ENCODE results near the gene PSMD2. TPM values are rescaled to one million over a fixed set of nuclear protein-coding genes. Genes with fewer than 3 reads are reported as not detected.

The PSMD2 gene
- total RNA-seq, 1 experiment from 2014 or later = 536 TPM

- TF ChIP-seq SIN3A (IDR thresholded peaks at IDR 0.05; ENCODE audit: borderline replicate concordance, insufficient read depth, low read depth, low read length) (no peak), POLR2AphosphoS5 (IDR thresholded peaks at IDR 0.05; ENCODE audit: low read depth, low read length) (no peak), TCF7L2 (IDR thresholded peaks at IDR 0.05; ENCODE audit: low read depth, low read length) (no peak), REST (IDR thresholded peaks at IDR 0.05; ENCODE audit: insufficient read depth in 1 of 2, low read depth in 2 of 2, low read length in 1 of 2) (no peak), CTCF (IDR thresholded peaks at IDR 0.05) (no peak)
- Histone ChIP-seq H3K36me3 (ENCODE audit: control insufficient read depth, insufficient read depth, low read length) (no peaks in the 10 kb centered on the region; the same call in 1 of the 2 replicates), H3K9me3 (ENCODE audit: control insufficient read depth, insufficient read depth, low read depth, low read length) (no peaks in the 10 kb centered on the region), H3K4me3 (ENCODE audit: low read depth in 2 of 2, low read length in 2 of 2) (no peak overlapping the region), H3K4me1 (ENCODE audit: control insufficient read depth, insufficient read depth, low read length) (peaks cover 6% of the 10 kb centered on the region; the same call in 1 of the 2 replicates), H3K27ac (ENCODE audit: low read length) (no peak overlapping the region), H3K27me3 (ENCODE audit: control insufficient read depth, insufficient read depth, low read length) (no peaks in the 10 kb centered on the region)
- ATAC-seq (no peak), DNase-seq (ENCODE audit: low read depth, low spot score) (no peak)
- intact Hi-C loops (cut with micrococcal nuclease; ENCODE audit: unreplicated experiment) (no loop called here), in situ Hi-C loops (cut with HindIII; ENCODE audit: low pct_unique_long_range_greater_than_20kb, low sequenced_read_pairs) (no loop called here)
- CTCF ChIA-PET = no interaction called here
- POLR2A ChIA-PET = no interaction called here
- no TSS peak for BruUV-seq (replicated peaks)
Measured at GRCh38 chr3:184349563-184350470, 50.8 kb downstream of the PSMD2 start.

- ATAC-seq (no peak), DNase-seq (ENCODE audit: low read depth, low spot score) (no peak)
- Histone ChIP-seq H3K9me3 (ENCODE audit: control insufficient read depth, insufficient read depth, low read depth, low read length) (no peaks in the 10 kb centered on the region), H3K27me3 (ENCODE audit: control insufficient read depth, insufficient read depth, low read length) (no peaks in the 10 kb centered on the region), H3K4me1 (ENCODE audit: control insufficient read depth, insufficient read depth, low read length) (peaks cover 2% of the 10 kb centered on the region; the same call in 1 of the 2 replicates), H3K27ac (ENCODE audit: low read length) (no peak overlapping the region), H3K36me3 (ENCODE audit: control insufficient read depth, insufficient read depth, low read length) (no peaks in the 10 kb centered on the region; the same call in 1 of the 2 replicates), H3K4me3 (ENCODE audit: low read depth in 2 of 2, low read length in 2 of 2) (no peak overlapping the region)
- TF ChIP-seq SIN3A (IDR thresholded peaks at IDR 0.05; ENCODE audit: borderline replicate concordance, insufficient read depth, low read depth, low read length) = no peak
- TF ChIP-seq TCF7L2 (IDR thresholded peaks at IDR 0.05; ENCODE audit: low read depth, low read length) = no peak
- TF ChIP-seq POLR2AphosphoS5 (IDR thresholded peaks at IDR 0.05; ENCODE audit: low read depth, low read length) = no peak
- no peak for TF ChIP-seq CTCF (IDR thresholded peaks at IDR 0.05)
- TF ChIP-seq REST (IDR thresholded peaks at IDR 0.05; ENCODE audit: insufficient read depth in 1 of 2, low read depth in 2 of 2, low read length in 1 of 2) = no peak
- no TSS peak for BruUV-seq (replicated peaks)
- POLR2A ChIA-PET = no interaction called here
- intact Hi-C loops (cut with micrococcal nuclease; ENCODE audit: unreplicated experiment) (no loop called here), in situ Hi-C loops (cut with HindIII; ENCODE audit: low pct_unique_long_range_greater_than_20kb, low sequenced_read_pairs) (no loop called here)
- CTCF ChIA-PET = no interaction called here
Measured at GRCh38 chr3:184350618-184351017, 51.6 kb downstream of the PSMD2 start.

Measured in Panc1 (cell line).